Tongue (tissue), 2 donors: ENCODE data around the gene MAP4K3. TPM values are rescaled to one million over a fixed set of nuclear protein-coding genes. Genes with fewer than 3 reads are reported as not detected.

Experiments used
- DNase-seq: peaks from one replicate; pipeline ENCODE4 v3.0.0-alpha.2; 2015
- total RNA-seq: library from RNA; depleted of rRNA; stranded (reverse); fragments of >200 nt; gene quantifications from one replicate; pipeline ENCODE4 v1.2.3, GENCODE V29; 2014

Gene MAP4K3
- total RNA-seq, 1 donor from 2014 or later = 72.7 TPM

GRCh38 chr2:39443009-39443408, 5.9 kb upstream of the MAP4K3 start:
- no peak for DNase-seq

- peak; percentile 58 for DNase-seq
Observed at GRCh38 chr2:39437522-39438296, 624 bp upstream of the MAP4K3 start.

GRCh38 chr2:39435741-39436591, 1.1 kb downstream of the MAP4K3 start:
- DNase-seq = peak; percentile 64

- DNase-seq = peak; percentile 32
Observed at GRCh38 chr2:39435234-39435633, 1.9 kb downstream of the MAP4K3 start.

GRCh38 chr2:39434233-39434897, 2.7 kb downstream of the MAP4K3 start:
- no peak for DNase-seq

GRCh38 chr2:39433586-39434195, 3.4 kb downstream of the MAP4K3 start:
- DNase-seq = no peak

GRCh38 chr2:39432701-39433100, 4.4 kb downstream of the MAP4K3 start:
- DNase-seq = no peak

- no peak for DNase-seq
Observed at GRCh38 chr2:39431592-39432316, 5.3 kb downstream of the MAP4K3 start.

GRCh38 chr2:39429746-39430145, 7.3 kb downstream of the MAP4K3 start:
- DNase-seq = no peak

GRCh38 chr2:39424951-39425350, 12.1 kb downstream of the MAP4K3 start:
- DNase-seq = no peak

GRCh38 chr2:39422700-39423099, 14.4 kb downstream of the MAP4K3 start:
- no peak for DNase-seq

GRCh38 chr2:39421354-39421753, 15.7 kb downstream of the MAP4K3 start:
- DNase-seq = no peak

- DNase-seq = no peak
Observed at GRCh38 chr2:39419282-39420223, 17.5 kb downstream of the MAP4K3 start.

GRCh38 chr2:39418491-39418890, 18.6 kb downstream of the MAP4K3 start:
- DNase-seq = no peak

- no peak for DNase-seq
Observed at GRCh38 chr2:39416140-39416539, 20.9 kb downstream of the MAP4K3 start.

- no peak for DNase-seq
Observed at GRCh38 chr2:39413063-39413737, 23.9 kb downstream of the MAP4K3 start.

- DNase-seq = peak; percentile 16
Observed at GRCh38 chr2:39411181-39411944, 25.7 kb downstream of the MAP4K3 start.

- DNase-seq = peak; percentile 34
Observed at GRCh38 chr2:39409697-39410389, 27.2 kb downstream of the MAP4K3 start.
